ENCODE measurements around the gene CYP8B1. TPM values are rescaled to one million over a fixed set of nuclear protein-coding genes. Genes with fewer than 3 reads are reported as not detected.

CYP8B1 gene, protein sequence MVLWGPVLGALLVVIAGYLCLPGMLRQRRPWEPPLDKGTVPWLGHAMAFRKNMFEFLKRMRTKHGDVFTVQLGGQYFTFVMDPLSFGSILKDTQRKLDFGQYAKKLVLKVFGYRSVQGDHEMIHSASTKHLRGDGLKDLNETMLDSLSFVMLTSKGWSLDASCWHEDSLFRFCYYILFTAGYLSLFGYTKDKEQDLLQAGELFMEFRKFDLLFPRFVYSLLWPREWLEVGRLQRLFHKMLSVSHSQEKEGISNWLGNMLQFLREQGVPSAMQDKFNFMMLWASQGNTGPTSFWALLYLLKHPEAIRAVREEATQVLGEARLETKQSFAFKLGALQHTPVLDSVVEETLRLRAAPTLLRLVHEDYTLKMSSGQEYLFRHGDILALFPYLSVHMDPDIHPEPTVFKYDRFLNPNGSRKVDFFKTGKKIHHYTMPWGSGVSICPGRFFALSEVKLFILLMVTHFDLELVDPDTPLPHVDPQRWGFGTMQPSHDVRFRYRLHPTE
- total RNA-seq, result not detected

GRCh38 chr3:42875325-42876151, at the start of gene CYP8B1:
TSS of gene CYP8B1 (minus strand) at chr3:42875879. CDS start at chr3:42875816, 63 bp downstream.

GRCh38 chr3:42906070-42906847, 30.6 kb upstream of the CYP8B1 start, which contains the start of gene ZNF662:
TSS of gene ZNF662 (plus strand) at chr3:42906142. CDS start at chr3:42908115, 1,973 bp downstream.

Other genes with a start within 250 kb of the CYP8B1 start
- gene ZBTB47, start 222.2 kb downstream of the CYP8B1 start, total RNA-seq, result 24.4 TPM
- gene KLHL40, start 190.3 kb downstream of the CYP8B1 start, total RNA-seq, result not detected
- 1.3 TPM for gene HHATL, start 173.1 kb downstream of the CYP8B1 start, total RNA-seq
- 2.8 TPM for gene CCDC13, start 102.6 kb downstream of the CYP8B1 start, total RNA-seq
- 89.5 TPM for gene HIGD1A, start 71.4 kb downstream of the CYP8B1 start, total RNA-seq
- not detected for gene ACKR2, start 66.4 kb downstream of the CYP8B1 start, total RNA-seq
- 35.7 TPM for gene ZNF662, start 30.3 kb upstream of the CYP8B1 start, total RNA-seq
- 11.6 TPM for gene GASK1A, start 103.4 kb upstream of the CYP8B1 start, total RNA-seq
- 18.2 TPM for gene POMGNT2, start 230.2 kb upstream of the CYP8B1 start, total RNA-seq

Measured in parietal lobe (tissue), 1 donor.